ENCODE measurements around the gene TDRKH. TPM values are rescaled to one million over a fixed set of nuclear protein-coding genes. Genes with fewer than 3 reads are reported as not detected.

The TDRKH gene
- total and polyA plus RNA-seq, 2 experiments from 2014 or later, result 10.2 to 25.6 TPM

GRCh38 chr1:151799179-151800022, 9.1 kb upstream of the TDRKH start (continued):
- TF ChIP-seq REST (IDR thresholded peaks at IDR 0.05; ENCODE audit: unreplicated experiment) (no peak), CREB1 (CRISPR knock-in tag; IDR thresholded peaks at IDR 0.05; ENCODE audit: low read depth) (no peak), ZNF331 (CRISPR knock-in tag; IDR thresholded peaks at IDR 0.05; ENCODE audit: low read depth) (no peak)

- H3K4me3 ChIP-seq, result no peak overlapping the region
- Mint-ChIP-seq H3K27ac (no peak overlapping the region), H3K27me3 (ENCODE audit: insufficient read depth, low read depth, poor library complexity) (no peaks in the 10 kb centered on the region), H3K4me3 (no peak overlapping the region), H3K4me1 (peaks cover 14% of the 10 kb centered on the region), H3K36me3 (ENCODE audit: low read depth) (no peaks in the 10 kb centered on the region), H3K9me3 (no peaks in the 10 kb centered on the region)
- no peaks in the 10 kb centered on the region for H3K27me3 ChIP-seq (ENCODE audit: insufficient read depth)
- no peaks in the 10 kb centered on the region for H3K79me2 ChIP-seq (replicated peaks; ENCODE audit: insufficient read depth)
- H3K27ac ChIP-seq (ENCODE audit: low read depth), result no peak overlapping the region
- no peaks in the 10 kb centered on the region for H3K36me3 ChIP-seq (ENCODE audit: insufficient read depth)
- H3K4me1 ChIP-seq (ENCODE audit: insufficient read depth), result 0 out of 2 replicates have a peak, but pooled peaks cover 3% of the 10 kb centered on the region
- no peak for ATAC-seq
- TF ChIP-seq NANOG (IDR thresholded peaks at IDR 0.05; ENCODE audit: borderline replicate concordance) (no peak), ETS1 (IDR thresholded peaks at IDR 0.05) (no peak), ZNF331 (CRISPR knock-in tag; IDR thresholded peaks at IDR 0.05; ENCODE audit: low read depth) (no peak), STAT1 (IDR thresholded peaks at IDR 0.05; ENCODE audit: unreplicated experiment) (no peak), ZNF114 (CRISPR knock-in tag; IDR thresholded peaks at IDR 0.05) (no peak), POLR2AphosphoS5 (IDR thresholded peaks at IDR 0.05; ENCODE audit: low read depth) (no peak), JUNB (IDR thresholded peaks at IDR 0.05; ENCODE audit: unreplicated experiment) (no peak), CREB1 (CRISPR knock-in tag; IDR thresholded peaks at IDR 0.05; ENCODE audit: low read depth) (no peak)
- no peak overlapping the region for H2AFZ ChIP-seq
- H4K20me1 ChIP-seq (replicated peaks; ENCODE audit: insufficient read depth), result 0 out of 2 replicates have a peak, but pooled peaks cover 2% of the 10 kb centered on the region
- no peak overlapping the region for H3K4me2 ChIP-seq
- no peaks in the 10 kb centered on the region for H3K9me2 ChIP-seq (ENCODE audit: insufficient read depth)
- no peak for DNase-seq (ENCODE audit: low spot score)
- H3F3A ChIP-seq (replicated peaks; ENCODE audit: low read depth), result no peaks in the 10 kb centered on the region
These were observed 8.3 kb upstream of the TDRKH start for GRCh38 chr1:151798571-151798970.

All from GM23338 (cell line).